Activated CD4-positive, CD25-positive, alpha-beta regulatory T cell (primary cell): Measurements from ENCODE around the gene HHLA2.
"Not testable (repeated sequence)": the region's sequence is repeated elsewhere in the genome, so short reads cannot be mapped to it uniquely, and the experiment has no call there.

Experiments
- DNase-seq, 4 experiments: peaks; one replicate each; lab custom pipeline; 2025; lab: John Stamatoyannopoulos, UW

HHLA2 gene

GRCh38 chr3:108296239-108296638 is at the start of gene HHLA2:
TSS of gene HHLA2 (plus strand) at chr3:108296548. CDS start at chr3:108351814, 55,266 bp downstream.
- DNase-seq, result no peak

GRCh38 chr3:108250626-108251025 is 45.7 kb upstream of the HHLA2 start:
- DNase-seq, result no peak

- no peak for DNase-seq
Observed at GRCh38 chr3:108251265-108251664, 45.1 kb upstream of the HHLA2 start.

GRCh38 chr3:108251844-108252243 is 44.5 kb upstream of the HHLA2 start:
- DNase-seq, result no peak

GRCh38 chr3:108255131-108255530 is 41.2 kb upstream of the HHLA2 start:
- no peak for DNase-seq

- DNase-seq, result not testable (repeated sequence)
Observed at GRCh38 chr3:108264534-108265298, 31.6 kb upstream of the HHLA2 start.

GRCh38 chr3:108268235-108268634 is 28.1 kb upstream of the HHLA2 start:
- DNase-seq, result not testable (repeated sequence)

GRCh38 chr3:108271626-108272025 is 24.7 kb upstream of the HHLA2 start:
- no peak for DNase-seq

GRCh38 chr3:108279066-108279465 is 17.3 kb upstream of the HHLA2 start:
- not testable (repeated sequence) for DNase-seq

- no peak for DNase-seq
Observed at GRCh38 chr3:108280476-108280875, 15.9 kb upstream of the HHLA2 start.

GRCh38 chr3:108281670-108282069 is 14.7 kb upstream of the HHLA2 start:
- DNase-seq, result no peak

GRCh38 chr3:108283006-108283405 is 13.3 kb upstream of the HHLA2 start:
- no peak for DNase-seq

- DNase-seq, result no peak
Observed at GRCh38 chr3:108283989-108284388, 12.4 kb upstream of the HHLA2 start.

- no peak for DNase-seq
Observed at GRCh38 chr3:108285176-108285575, 11.2 kb upstream of the HHLA2 start.

GRCh38 chr3:108287146-108287545 is 9.2 kb upstream of the HHLA2 start:
- no peak for DNase-seq

- DNase-seq, result not testable (repeated sequence)
Observed at GRCh38 chr3:108288193-108288592, 8.2 kb upstream of the HHLA2 start.

GRCh38 chr3:108289159-108289558 is 7.2 kb upstream of the HHLA2 start:
- DNase-seq, result no peak

- no peak for DNase-seq
Observed at GRCh38 chr3:108292450-108292849, 3.9 kb upstream of the HHLA2 start.

- no peak for DNase-seq
Observed at GRCh38 chr3:108292905-108293328, 3.4 kb upstream of the HHLA2 start.

- no peak for DNase-seq
Observed at GRCh38 chr3:108293858-108294257, 2.5 kb upstream of the HHLA2 start.

GRCh38 chr3:108295421-108296175 is 750 bp upstream of the HHLA2 start:
- DNase-seq, result no peak

- DNase-seq, result no peak
Observed at GRCh38 chr3:108297647-108298046, 1.3 kb downstream of the HHLA2 start.

- DNase-seq, result no peak
Observed at GRCh38 chr3:108298056-108298455, 1.7 kb downstream of the HHLA2 start.
